IPS-18c (cell line): Measurements from ENCODE around the gene GAB4.
"Not testable (repeated sequence)": the region's sequence is repeated elsewhere in the genome, so short reads cannot be mapped to it uniquely, and the experiment has no call there.

Experiments
- H3K4me3 ChIP-seq: 2 replicates; pipeline ENCODE4 v1.7.0; 2013; ENCODE audit warnings: low read depth, mild to moderate bottlenecking, low read length, moderate library complexity; ENCODE audit not compliant: insufficient read depth
- H3K9me3 ChIP-seq: one replicate; pipeline ENCODE4 v1.6.1; 2013; ENCODE audit warnings: mild to moderate bottlenecking, low read length, moderate library complexity; ENCODE audit not compliant: control insufficient read depth, insufficient read depth

The GAB4 gene

GRCh38 chr22:16964366-16964765 is 43.7 kb downstream of the GAB4 start:
- H3K9me3 ChIP-seq: no peaks in the 10 kb centered on the region

GRCh38 chr22:16963189-16963945 is 44.7 kb downstream of the GAB4 start:
- Histone ChIP-seq H3K9me3 (no peaks in the 10 kb centered on the region), H3K4me3 (no peak overlapping the region)

More at GRCh38 chr22:16964366-16964765, 43.7 kb downstream of the GAB4 start:
- H3K4me3 ChIP-seq: no peak overlapping the region

- no peak overlapping the region for H3K4me3 ChIP-seq
- H3K9me3 ChIP-seq: no peaks in the 10 kb centered on the region
Observed at GRCh38 chr22:16962501-16962900, 45.5 kb downstream of the GAB4 start.

GRCh38 chr22:16961477-16962186 is 46.4 kb downstream of the GAB4 start:
- no peaks in the 10 kb centered on the region for H3K9me3 ChIP-seq
- H3K4me3 ChIP-seq: no peak overlapping the region

GRCh38 chr22:16960884-16961249 is 47.2 kb downstream of the GAB4 start:
- no peaks in the 10 kb centered on the region for H3K9me3 ChIP-seq
- H3K4me3 ChIP-seq: no peak overlapping the region

- Histone ChIP-seq H3K9me3 (no peaks in the 10 kb centered on the region), H3K4me3 (no peak overlapping the region)
Observed at GRCh38 chr22:16960220-16960883, 47.7 kb downstream of the GAB4 start.

- no peak overlapping the region for H3K4me3 ChIP-seq
- H3K9me3 ChIP-seq: no peaks in the 10 kb centered on the region
Observed at GRCh38 chr22:16959345-16959930, 48.6 kb downstream of the GAB4 start.

- Histone ChIP-seq H3K4me3 (no peak overlapping the region), H3K9me3 (no peaks in the 10 kb centered on the region)
Observed at GRCh38 chr22:16958475-16958874, 49.5 kb downstream of the GAB4 start.

GRCh38 chr22:16957781-16958180 is 50.2 kb downstream of the GAB4 start:
- H3K4me3 ChIP-seq: no peak overlapping the region
- H3K9me3 ChIP-seq: no peaks in the 10 kb centered on the region

- no peak overlapping the region for H3K4me3 ChIP-seq
- no peaks in the 10 kb centered on the region for H3K9me3 ChIP-seq
Observed at GRCh38 chr22:16956290-16956689, 51.7 kb downstream of the GAB4 start.

- Histone ChIP-seq H3K9me3 (no peaks in the 10 kb centered on the region), H3K4me3 (no peak overlapping the region)
Observed at GRCh38 chr22:16955678-16956210, 52.3 kb downstream of the GAB4 start.

- H3K4me3 ChIP-seq: no peak overlapping the region
- H3K9me3 ChIP-seq: no peaks in the 10 kb centered on the region
Observed at GRCh38 chr22:16955081-16955480, 52.9 kb downstream of the GAB4 start.

GRCh38 chr22:16954060-16954403 is 54.0 kb downstream of the GAB4 start:
- Histone ChIP-seq H3K4me3 (no peak overlapping the region), H3K9me3 (no peaks in the 10 kb centered on the region)

GRCh38 chr22:16953206-16954059 is 54.6 kb downstream of the GAB4 start:
- H3K4me3 ChIP-seq: no peak overlapping the region
- no peaks in the 10 kb centered on the region for H3K9me3 ChIP-seq

GRCh38 chr22:16949561-16949960 is 58.5 kb downstream of the GAB4 start:
- Histone ChIP-seq H3K4me3 (no peak overlapping the region), H3K9me3 (no peaks in the 10 kb centered on the region)

GRCh38 chr22:16937811-16938210 is 70.2 kb downstream of the GAB4 start:
- H3K9me3 ChIP-seq: no peaks in the 10 kb centered on the region
- H3K4me3 ChIP-seq: no peak overlapping the region

GRCh38 chr22:16937209-16937608 is 70.8 kb downstream of the GAB4 start:
- not testable (repeated sequence) for H3K9me3 ChIP-seq, H3K4me3 ChIP-seq
